Prostate gland (tissue), 2 donors: Measurements from ENCODE around the gene SLC35A5.

ENCODE experiments used
- POLR2A ChIP-seq: fragments of 450-650 bp; IDR thresholded peaks from one replicate; pipeline ENCODE4 v1.6.1; 2016; ENCODE audit warnings: antibody characterized with exemption, mild to moderate bottlenecking
- POLR2AphosphoS5 ChIP-seq: sonication (generic); formaldehyde crosslinking; IDR thresholded peaks from one replicate; pipeline ENCODE4 v1.6.1; 2017; ENCODE audit warnings: antibody characterized with exemption
- TF ChIP-seq, protein P1 (sequence below), 4 experiments: fragments of 200-600 bp in 2 of 4; fragments of 450-650 bp in 2 of 4; sonication (generic) in 2 of 4; IDR thresholded peaks; 1 replicate in 3 of 4; 2 replicates in 1 of 4; pipeline ENCODE4 v1.5.1; 2016 to 2019; ENCODE audit warnings: antibody characterized with exemption in 4 of 4, mild to moderate bottlenecking in 2 of 4, moderate library complexity in 2 of 4

DNA sequence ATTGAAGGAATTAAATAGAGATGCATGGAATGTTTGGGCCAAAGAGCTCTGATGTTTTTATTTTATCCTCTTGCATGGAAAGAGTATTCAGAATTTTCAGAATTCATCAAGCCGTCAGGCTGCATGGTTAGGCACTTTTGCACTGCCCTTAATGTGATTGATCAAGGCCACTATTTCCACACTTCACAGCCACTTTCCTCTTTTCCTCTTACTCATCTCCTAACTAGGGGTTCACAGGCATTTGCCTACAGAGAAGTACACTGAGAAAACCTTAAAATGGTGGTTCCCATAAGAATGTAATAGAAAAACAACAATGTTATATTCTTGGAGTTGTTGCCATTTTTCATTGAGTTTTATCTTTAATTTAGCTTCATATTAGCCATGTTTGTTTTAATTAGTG lies 10.9 kb downstream of the SLC35A5 start:
- TF ChIP-seq, protein P1, sequence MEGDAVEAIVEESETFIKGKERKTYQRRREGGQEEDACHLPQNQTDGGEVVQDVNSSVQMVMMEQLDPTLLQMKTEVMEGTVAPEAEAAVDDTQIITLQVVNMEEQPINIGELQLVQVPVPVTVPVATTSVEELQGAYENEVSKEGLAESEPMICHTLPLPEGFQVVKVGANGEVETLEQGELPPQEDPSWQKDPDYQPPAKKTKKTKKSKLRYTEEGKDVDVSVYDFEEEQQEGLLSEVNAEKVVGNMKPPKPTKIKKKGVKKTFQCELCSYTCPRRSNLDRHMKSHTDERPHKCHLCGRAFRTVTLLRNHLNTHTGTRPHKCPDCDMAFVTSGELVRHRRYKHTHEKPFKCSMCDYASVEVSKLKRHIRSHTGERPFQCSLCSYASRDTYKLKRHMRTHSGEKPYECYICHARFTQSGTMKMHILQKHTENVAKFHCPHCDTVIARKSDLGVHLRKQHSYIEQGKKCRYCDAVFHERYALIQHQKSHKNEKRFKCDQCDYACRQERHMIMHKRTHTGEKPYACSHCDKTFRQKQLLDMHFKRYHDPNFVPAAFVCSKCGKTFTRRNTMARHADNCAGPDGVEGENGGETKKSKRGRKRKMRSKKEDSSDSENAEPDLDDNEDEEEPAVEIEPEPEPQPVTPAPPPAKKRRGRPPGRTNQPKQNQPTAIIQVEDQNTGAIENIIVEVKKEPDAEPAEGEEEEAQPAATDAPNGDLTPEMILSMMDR (IDR thresholded peaks at IDR 0.05) = no peak
- TF ChIP-seq POLR2A = no peak
- TF ChIP-seq POLR2AphosphoS5 = no peak
